ENCODE measurements around the gene CBX2.
A peak's percentile ranks its signal among the peaks of the same experiment; 100 is the strongest.

The CBX2 gene

GRCh38 chr17:79776376-79777119 is 1.4 kb upstream of the CBX2 start:
- ATAC-seq, result no peak
- TF ChIP-seq PATZ1 (CRISPR knock-in tag; IDR thresholded peaks at IDR 0.05; ENCODE audit: borderline replicate concordance) (no peak), TSHZ2 (CRISPR knock-in tag; IDR thresholded peaks at IDR 0.05) (no peak), PPARA (CRISPR knock-in tag; IDR thresholded peaks at IDR 0.05; ENCODE audit: borderline replicate concordance) (no peak), CSDC2 (CRISPR knock-in tag; IDR thresholded peaks at IDR 0.05) (no peak), ESRRG (CRISPR knock-in tag; IDR thresholded peaks at IDR 0.05) (no peak), POU6F1 (CRISPR knock-in tag; IDR thresholded peaks at IDR 0.05; ENCODE audit: borderline replicate concordance, low read depth) (no peak), ZNF565 (CRISPR knock-in tag; conservative IDR thresholded peaks at IDR 0.05; ENCODE audit: low read depth) (no peak), TOX (CRISPR knock-in tag; IDR thresholded peaks at IDR 0.05; ENCODE audit: borderline replicate concordance) (no peak), OSR1 (CRISPR knock-in tag; IDR thresholded peaks at IDR 0.05) (no peak), ZFP30 (CRISPR knock-in tag; IDR thresholded peaks at IDR 0.05) (no peak)

- TF ChIP-seq PATZ1 (CRISPR knock-in tag; IDR thresholded peaks at IDR 0.05; ENCODE audit: borderline replicate concordance), result peak; percentile 89; the same call in 1 of the 2 replicates
- peak; percentile 31; the same call in 1 of the 2 replicates for TF ChIP-seq GLIS3 (CRISPR knock-in tag; IDR thresholded peaks at IDR 0.05)
- TF ChIP-seq TSHZ2 (CRISPR knock-in tag; IDR thresholded peaks at IDR 0.05), result peak; percentile 50; the same call in 1 of the 2 replicates
- TF ChIP-seq ARNTL (CRISPR knock-in tag; IDR thresholded peaks at IDR 0.05; ENCODE audit: borderline replicate concordance, low read depth), result 0 out of 2 replicates have a peak, but pooled peaks have one; percentile 45
- TF ChIP-seq ZFP30 (CRISPR knock-in tag; IDR thresholded peaks at IDR 0.05), result no peak
- peak; percentile 67 for ATAC-seq
Measured at GRCh38 chr17:79777120-79777893, 641 bp upstream of the CBX2 start.

- TF ChIP-seq CREB5 (CRISPR knock-in tag; IDR thresholded peaks at IDR 0.05; ENCODE audit: low read depth), result no peak
- TF ChIP-seq TOX (CRISPR knock-in tag; IDR thresholded peaks at IDR 0.05; ENCODE audit: borderline replicate concordance), result no peak
- TF ChIP-seq CSDC2 (CRISPR knock-in tag; IDR thresholded peaks at IDR 0.05), result no peak
- TF ChIP-seq ISL1 (CRISPR knock-in tag; IDR thresholded peaks at IDR 0.05), result no peak
- TF ChIP-seq ARNTL (CRISPR knock-in tag; IDR thresholded peaks at IDR 0.05; ENCODE audit: borderline replicate concordance, low read depth), result no peak
- TF ChIP-seq TCF4 (CRISPR knock-in tag; IDR thresholded peaks at IDR 0.05; ENCODE audit: borderline replicate concordance), result no peak
- no peak for TF ChIP-seq POU6F1 (CRISPR knock-in tag; IDR thresholded peaks at IDR 0.05; ENCODE audit: borderline replicate concordance, low read depth)
- peak; percentile 44 for ATAC-seq
Measured at GRCh38 chr17:79778504-79779083, 646 bp downstream of the CBX2 start.
